Liver (tissue), 9 donors: ENCODE data around the gene SMAD7. TPM values are rescaled to one million over a fixed set of nuclear protein-coding genes. Genes with fewer than 3 reads are reported as not detected.

ENCODE experiments used
- DNase-seq: peaks from one replicate; pipeline ENCODE4 v3.0.0-alpha.2; 2017; ENCODE audit warnings: low spot score
- H3K27ac ChIP-seq, 2 donors: one replicate each; pipeline ENCODE4 v1.7.0; 2013; ENCODE audit warnings: inconsistent platforms in 2 of 2, low read length in 2 of 2, control low read depth in 1 of 2, low read depth in 1 of 2, mild to moderate bottlenecking in 1 of 2
- H3K27me3 ChIP-seq, 4 donors: one replicate each; pipeline versions ENCODE4 v1.6.1 to v1.7.0; 2013; ENCODE audit warnings: low read length in 3 of 4, inconsistent platforms in 1 of 4, mild to moderate bottlenecking in 1 of 4, moderate library complexity in 1 of 4; ENCODE audit not compliant: control insufficient read depth in 4 of 4, insufficient read depth in 4 of 4
- H3K36me3 ChIP-seq, 4 donors: one replicate each; pipeline versions ENCODE4 v1.6.1 to v1.7.0; 2013; ENCODE audit warnings: low read length in 3 of 4, mild to moderate bottlenecking in 3 of 4, low read depth in 1 of 4, moderate library complexity in 1 of 4; ENCODE audit not compliant: control insufficient read depth in 4 of 4, insufficient read depth in 3 of 4
- H3K4me1 ChIP-seq, 4 donors: one replicate each; pipeline versions ENCODE4 v1.6.1 to v1.7.0; 2013; ENCODE audit warnings: low read length in 3 of 4, mild to moderate bottlenecking in 3 of 4, moderate library complexity in 1 of 4; ENCODE audit not compliant: control insufficient read depth in 4 of 4, insufficient read depth in 4 of 4
- H3K4me3 ChIP-seq, 3 donors: one replicate each; pipeline versions ENCODE4 v1.6.1 to v1.7.0; 2013; ENCODE audit warnings: low read length in 3 of 3, control low read depth in 1 of 3, low read depth in 1 of 3, mild to moderate bottlenecking in 1 of 3
- H3K9ac ChIP-seq, 2 donors: one replicate each; pipeline ENCODE4 v1.7.0; 2013; ENCODE audit warnings: low read length in 2 of 2, mild to moderate bottlenecking in 2 of 2, moderate library complexity in 2 of 2, control low read depth in 1 of 2, low read depth in 1 of 2
- H3K9me3 ChIP-seq, 4 donors: one replicate each; pipeline versions ENCODE4 v1.6.1 to v1.7.0; 2013; ENCODE audit warnings: low read length in 3 of 4; ENCODE audit not compliant: control insufficient read depth in 4 of 4
- EGR1 ChIP-seq, 2 donors: IDR thresholded peaks; 2 replicates each; pipeline ENCODE4 v1.6.1; 2016 to 2018; ENCODE audit warnings: antibody characterized with exemption in 2 of 2, low read depth in 2 of 2
- FOXA1 ChIP-seq: IDR thresholded peaks from 2 replicates; pipeline ENCODE4 v1.6.1; 2016; ENCODE audit warnings: antibody characterized with exemption
- FOXA2 ChIP-seq: IDR thresholded peaks from 2 replicates; pipeline ENCODE4 v1.6.1; 2016; ENCODE audit warnings: antibody characterized with exemption
- HNF4A ChIP-seq, 2 donors: conservative IDR thresholded peaks; 2 replicates each; pipeline ENCODE4 v1.6.1; 2016; ENCODE audit warnings: antibody characterized with exemption in 2 of 2, mild to moderate bottlenecking in 2 of 2
- HNF4G ChIP-seq: IDR thresholded peaks from 2 replicates; pipeline ENCODE4 v1.6.1; 2016; ENCODE audit warnings: antibody characterized with exemption
- JUND ChIP-seq, 2 donors: IDR thresholded peaks; 2 replicates each; pipeline ENCODE4 v1.6.1; 2016; ENCODE audit warnings: antibody characterized with exemption in 2 of 2
- NR2F2 ChIP-seq: IDR thresholded peaks from 2 replicates; pipeline ENCODE4 v1.6.1; 2016; ENCODE audit warnings: antibody characterized with exemption
- RAD21 ChIP-seq, 2 donors: IDR thresholded peaks; 2 replicates each; pipeline ENCODE4 v1.6.1; 2016; ENCODE audit warnings: antibody characterized with exemption in 2 of 2, mild to moderate bottlenecking in 2 of 2
- RXRA ChIP-seq, 2 donors: IDR thresholded peaks; 2 replicates each; pipeline ENCODE4 v1.6.1; 2017 to 2018; ENCODE audit warnings: antibody characterized with exemption in 2 of 2, mild to moderate bottlenecking in 1 of 2
- SP1 ChIP-seq: IDR thresholded peaks from 2 replicates; pipeline ENCODE4 v1.6.1; 2018; ENCODE audit warnings: antibody characterized with exemption, mild to moderate bottlenecking
- TAF1 ChIP-seq: conservative IDR thresholded peaks from 2 replicates; pipeline ENCODE4 v1.6.1; 2016; ENCODE audit warnings: antibody characterized with exemption, mild to moderate bottlenecking
- YY1 ChIP-seq: IDR thresholded peaks from 2 replicates; pipeline ENCODE4 v1.6.1; 2016; ENCODE audit warnings: antibody characterized with exemption, mild to moderate bottlenecking
- WGBS: extraction: QIAGEN DNeasy Blood & Tissue Kit; methylation state at CpG from one replicate; pipeline ENCODE4 v1.1.7; 2013; 5-methylcytosine and 5-hydroxymethylcytosine counted together
- polyA plus RNA-seq, 2 donors: library from polyadenylated mRNA; stranded (reverse) in 1 of 2; unstranded in 1 of 2; fragments of 200-250 nt in 1 of 2; fragments of >200 nt in 1 of 2; fragmentation: Nextera tagmentation in 1 of 2; extraction: Ambion mirVana in 1 of 2; gene quantifications; one replicate each; pipeline versions ENCODE4 v1.2.1 to v1.2.3, GENCODE V29; 2013 to 2015
- total RNA-seq, 2 donors: library from RNA; depleted of rRNA; stranded (reverse); fragments of >200 nt; gene quantifications; one replicate each; pipeline ENCODE4 v1.2.3, GENCODE V29; 2014
- TF ChIP-seq, protein P1 (sequence below): IDR thresholded peaks from 2 replicates; pipeline ENCODE4 v1.6.1; 2016; ENCODE audit warnings: antibody characterized with exemption
- TF ChIP-seq, protein P2 (sequence below): IDR thresholded peaks from 2 replicates; pipeline ENCODE4 v1.6.1; 2016; ENCODE audit warnings: antibody characterized with exemption
- TF ChIP-seq, protein P3 (sequence below): IDR thresholded peaks from 2 replicates; pipeline ENCODE4 v1.6.1; 2016; ENCODE audit warnings: antibody characterized with exemption, mild to moderate bottlenecking
- TF ChIP-seq, protein P4 (sequence below): fragments of 150-350 bp; IDR thresholded peaks from 2 replicates; pipeline ENCODE4 v1.5.1; 2017; ENCODE audit warnings: improper control_type of control experiment, low read depth, low read length; ENCODE audit not compliant: missing input control
- TF ChIP-seq, protein P5 (sequence below): IDR thresholded peaks from 2 replicates; pipeline ENCODE4 v1.6.1; 2016; ENCODE audit warnings: antibody characterized with exemption
- donor health status: healthy.
- donor health status: healthy.
- donor health status: healthy.
- donor health status: healthy.
- donor health status: healthy.

Gene SMAD7
- total and polyA plus RNA-seq, 4 donors = 3.2 to 11.8 (median 10.1) TPM

DNA sequence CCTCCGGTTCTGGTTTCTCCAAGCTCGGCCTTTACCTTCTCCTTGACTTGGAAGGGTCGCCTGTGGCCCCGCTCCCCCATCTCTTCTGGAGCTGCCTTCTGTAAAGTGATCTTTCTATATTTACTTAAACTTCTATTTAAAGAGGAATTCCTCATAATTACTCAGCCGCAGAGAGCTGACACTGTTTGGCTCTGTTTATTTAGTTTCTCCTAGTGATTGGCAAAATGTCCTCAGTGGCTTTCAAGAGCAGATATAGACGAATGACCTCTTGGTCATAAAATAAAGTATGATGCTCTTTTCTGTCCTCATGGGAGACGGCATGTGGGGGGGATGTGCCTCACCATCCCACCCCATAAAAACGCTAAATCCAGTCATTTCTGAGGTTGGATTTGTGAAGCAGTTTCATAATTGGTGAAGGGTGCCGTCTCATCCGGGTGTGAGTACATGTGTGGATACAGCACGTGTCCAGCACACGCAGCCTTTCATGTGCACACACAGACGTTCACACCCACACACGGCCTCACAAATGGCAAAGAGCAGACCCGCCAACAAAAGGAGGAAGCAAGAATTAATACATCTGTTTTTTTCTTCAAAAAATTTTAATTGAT lies 43.4 kb upstream of the SMAD7 start:
- no peak overlapping the region for H3K4me3 ChIP-seq
- WGBS = 79% methylated on average over 15 of the region's 15 CpGs
- no peak for DNase-seq
- no peak for TF ChIP-seq TAF1
- no peak for TF ChIP-seq YY1
- TF ChIP-seq, protein P1, sequence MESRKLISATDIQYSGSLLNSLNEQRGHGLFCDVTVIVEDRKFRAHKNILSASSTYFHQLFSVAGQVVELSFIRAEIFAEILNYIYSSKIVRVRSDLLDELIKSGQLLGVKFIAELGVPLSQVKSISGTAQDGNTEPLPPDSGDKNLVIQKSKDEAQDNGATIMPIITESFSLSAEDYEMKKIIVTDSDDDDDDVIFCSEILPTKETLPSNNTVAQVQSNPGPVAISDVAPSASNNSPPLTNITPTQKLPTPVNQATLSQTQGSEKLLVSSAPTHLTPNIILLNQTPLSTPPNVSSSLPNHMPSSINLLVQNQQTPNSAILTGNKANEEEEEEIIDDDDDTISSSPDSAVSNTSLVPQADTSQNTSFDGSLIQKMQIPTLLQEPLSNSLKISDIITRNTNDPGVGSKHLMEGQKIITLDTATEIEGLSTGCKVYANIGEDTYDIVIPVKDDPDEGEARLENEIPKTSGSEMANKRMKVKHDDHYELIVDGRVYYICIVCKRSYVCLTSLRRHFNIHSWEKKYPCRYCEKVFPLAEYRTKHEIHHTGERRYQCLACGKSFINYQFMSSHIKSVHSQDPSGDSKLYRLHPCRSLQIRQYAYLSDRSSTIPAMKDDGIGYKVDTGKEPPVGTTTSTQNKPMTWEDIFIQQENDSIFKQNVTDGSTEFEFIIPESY = no peak
- no peak for TF ChIP-seq EGR1 (IDR thresholded peaks at IDR 0.05; ENCODE audit: low read depth in 2 of 2)
- TF ChIP-seq RXRA (IDR thresholded peaks at IDR 0.05) = peak; percentile 34 to 69
- no peak for TF ChIP-seq FOXA1
- TF ChIP-seq HNF4G = no peak
- no peak for TF ChIP-seq JUND (IDR thresholded peaks at IDR 0.05)
- TF ChIP-seq, protein P2, sequence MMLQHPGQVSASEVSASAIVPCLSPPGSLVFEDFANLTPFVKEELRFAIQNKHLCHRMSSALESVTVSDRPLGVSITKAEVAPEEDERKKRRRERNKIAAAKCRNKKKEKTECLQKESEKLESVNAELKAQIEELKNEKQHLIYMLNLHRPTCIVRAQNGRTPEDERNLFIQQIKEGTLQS = no peak
- no peak for TF ChIP-seq RAD21 (IDR thresholded peaks at IDR 0.05)
- TF ChIP-seq, protein P3, sequence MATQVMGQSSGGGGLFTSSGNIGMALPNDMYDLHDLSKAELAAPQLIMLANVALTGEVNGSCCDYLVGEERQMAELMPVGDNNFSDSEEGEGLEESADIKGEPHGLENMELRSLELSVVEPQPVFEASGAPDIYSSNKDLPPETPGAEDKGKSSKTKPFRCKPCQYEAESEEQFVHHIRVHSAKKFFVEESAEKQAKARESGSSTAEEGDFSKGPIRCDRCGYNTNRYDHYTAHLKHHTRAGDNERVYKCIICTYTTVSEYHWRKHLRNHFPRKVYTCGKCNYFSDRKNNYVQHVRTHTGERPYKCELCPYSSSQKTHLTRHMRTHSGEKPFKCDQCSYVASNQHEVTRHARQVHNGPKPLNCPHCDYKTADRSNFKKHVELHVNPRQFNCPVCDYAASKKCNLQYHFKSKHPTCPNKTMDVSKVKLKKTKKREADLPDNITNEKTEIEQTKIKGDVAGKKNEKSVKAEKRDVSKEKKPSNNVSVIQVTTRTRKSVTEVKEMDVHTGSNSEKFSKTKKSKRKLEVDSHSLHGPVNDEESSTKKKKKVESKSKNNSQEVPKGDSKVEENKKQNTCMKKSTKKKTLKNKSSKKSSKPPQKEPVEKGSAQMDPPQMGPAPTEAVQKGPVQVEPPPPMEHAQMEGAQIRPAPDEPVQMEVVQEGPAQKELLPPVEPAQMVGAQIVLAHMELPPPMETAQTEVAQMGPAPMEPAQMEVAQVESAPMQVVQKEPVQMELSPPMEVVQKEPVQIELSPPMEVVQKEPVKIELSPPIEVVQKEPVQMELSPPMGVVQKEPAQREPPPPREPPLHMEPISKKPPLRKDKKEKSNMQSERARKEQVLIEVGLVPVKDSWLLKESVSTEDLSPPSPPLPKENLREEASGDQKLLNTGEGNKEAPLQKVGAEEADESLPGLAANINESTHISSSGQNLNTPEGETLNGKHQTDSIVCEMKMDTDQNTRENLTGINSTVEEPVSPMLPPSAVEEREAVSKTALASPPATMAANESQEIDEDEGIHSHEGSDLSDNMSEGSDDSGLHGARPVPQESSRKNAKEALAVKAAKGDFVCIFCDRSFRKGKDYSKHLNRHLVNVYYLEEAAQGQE = no peak
- TF ChIP-seq, protein P4, sequence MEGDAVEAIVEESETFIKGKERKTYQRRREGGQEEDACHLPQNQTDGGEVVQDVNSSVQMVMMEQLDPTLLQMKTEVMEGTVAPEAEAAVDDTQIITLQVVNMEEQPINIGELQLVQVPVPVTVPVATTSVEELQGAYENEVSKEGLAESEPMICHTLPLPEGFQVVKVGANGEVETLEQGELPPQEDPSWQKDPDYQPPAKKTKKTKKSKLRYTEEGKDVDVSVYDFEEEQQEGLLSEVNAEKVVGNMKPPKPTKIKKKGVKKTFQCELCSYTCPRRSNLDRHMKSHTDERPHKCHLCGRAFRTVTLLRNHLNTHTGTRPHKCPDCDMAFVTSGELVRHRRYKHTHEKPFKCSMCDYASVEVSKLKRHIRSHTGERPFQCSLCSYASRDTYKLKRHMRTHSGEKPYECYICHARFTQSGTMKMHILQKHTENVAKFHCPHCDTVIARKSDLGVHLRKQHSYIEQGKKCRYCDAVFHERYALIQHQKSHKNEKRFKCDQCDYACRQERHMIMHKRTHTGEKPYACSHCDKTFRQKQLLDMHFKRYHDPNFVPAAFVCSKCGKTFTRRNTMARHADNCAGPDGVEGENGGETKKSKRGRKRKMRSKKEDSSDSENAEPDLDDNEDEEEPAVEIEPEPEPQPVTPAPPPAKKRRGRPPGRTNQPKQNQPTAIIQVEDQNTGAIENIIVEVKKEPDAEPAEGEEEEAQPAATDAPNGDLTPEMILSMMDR = no peak
- TF ChIP-seq, protein P5, sequence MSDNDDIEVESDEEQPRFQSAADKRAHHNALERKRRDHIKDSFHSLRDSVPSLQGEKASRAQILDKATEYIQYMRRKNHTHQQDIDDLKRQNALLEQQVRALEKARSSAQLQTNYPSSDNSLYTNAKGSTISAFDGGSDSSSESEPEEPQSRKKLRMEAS = no peak
- peak; percentile 61 for TF ChIP-seq NR2F2
- no peak for TF ChIP-seq HNF4A (conservative IDR thresholded peaks at IDR 0.05)
- TF ChIP-seq FOXA2 = no peak
- TF ChIP-seq SP1 = no peak
- no peak overlapping the region for H3K9ac ChIP-seq
- H3K36me3 ChIP-seq = no peaks in the 10 kb centered on the region
- H3K27me3 ChIP-seq = no peaks in the 10 kb centered on the region
- peaks cover 0 to 11% (median 7%) of the 10 kb centered on the region in 4 donors for H3K4me1 ChIP-seq
- peak overlapping the region; percentile 25 to 34 for H3K27ac ChIP-seq
- H3K9me3 ChIP-seq = no peaks in the 10 kb centered on the region
